ENCODE results near the gene CDC42BPA.

Gene CDC42BPA

DNA sequence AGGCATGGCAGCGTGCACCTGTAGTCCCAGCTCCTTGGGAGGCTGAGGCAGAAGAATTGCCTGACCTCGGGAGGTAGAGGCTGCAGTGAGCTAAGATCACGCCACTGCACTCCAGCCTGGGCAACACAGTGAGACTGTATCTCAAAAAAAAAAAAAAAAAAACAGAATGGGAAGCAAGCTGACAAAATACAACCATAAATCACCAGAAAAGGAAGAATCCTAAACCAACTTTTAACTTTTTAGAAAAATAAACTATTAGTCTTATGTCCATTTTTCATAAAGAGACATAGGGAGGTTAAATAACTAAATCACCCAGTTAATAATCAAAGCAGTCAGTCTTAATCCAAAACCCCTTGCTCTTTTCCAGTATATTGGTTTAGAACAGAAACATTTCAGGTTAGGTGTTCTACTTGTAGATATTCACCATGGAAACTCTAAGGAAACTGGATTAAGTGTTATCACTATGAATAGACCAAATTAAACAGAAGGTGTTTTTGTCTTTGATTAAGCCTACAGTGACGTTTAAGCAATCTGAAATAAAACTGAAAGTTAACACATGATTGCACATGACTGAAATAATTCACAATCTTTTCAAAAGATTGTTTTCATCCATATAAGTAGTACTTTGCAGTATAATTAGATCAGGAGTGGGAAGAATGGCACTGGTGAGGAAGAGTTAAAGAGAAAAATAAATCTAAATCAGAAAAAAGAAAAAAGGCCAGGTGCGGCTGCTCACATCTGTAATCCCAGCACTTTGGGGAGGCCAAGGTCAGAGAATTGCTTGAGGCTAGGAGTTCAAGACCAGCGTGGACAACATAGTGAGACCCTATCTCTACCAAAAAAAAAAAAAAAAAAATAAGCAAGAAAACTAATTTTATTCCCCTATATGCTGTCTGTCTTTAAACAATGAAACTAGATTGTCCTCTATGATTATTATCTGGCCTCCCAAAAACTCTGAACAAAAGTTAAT lies 9.6 kb downstream of the CDC42BPA start:
- Histone ChIP-seq H3K9me3 (no peaks in the 10 kb centered on the region), H3K27me3 (ENCODE audit: low read depth) (no peaks in the 10 kb centered on the region), H3K4me3 (no peak overlapping the region), H3K36me3 (replicated peaks) (no peaks in the 10 kb centered on the region), H3K4me1 (peaks cover 25% of the 10 kb centered on the region)
- in situ Hi-C loops (cut with MboI; ENCODE audit: low sequenced_read_pairs): no loop called here
- no peak for DNase-seq (ENCODE audit: low spot score in 2 of 2)

DNA sequence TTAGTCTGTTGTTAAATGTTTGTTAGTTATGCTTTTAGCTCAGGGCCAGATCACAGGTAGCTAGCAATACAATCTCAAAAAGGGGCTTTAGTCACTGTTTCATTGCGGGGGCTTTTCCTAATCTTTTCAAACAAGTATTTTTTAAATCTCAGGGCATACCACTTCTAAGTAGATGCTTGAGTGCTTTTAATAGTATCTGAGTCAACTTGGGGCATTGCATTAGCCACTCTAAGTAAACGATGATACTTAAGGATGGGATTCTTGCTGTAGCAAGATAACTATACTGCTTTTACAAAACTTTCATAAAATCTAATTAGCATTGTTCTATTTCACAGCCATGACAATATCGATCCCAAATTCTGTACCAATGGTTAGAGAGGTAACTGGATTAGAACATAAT lies 11.6 kb downstream of the CDC42BPA start:
- H3K36me3 ChIP-seq (replicated peaks): no peaks in the 10 kb centered on the region
- H3K27me3 ChIP-seq (ENCODE audit: low read depth): no peaks in the 10 kb centered on the region
- no peaks in the 10 kb centered on the region for H3K9me3 ChIP-seq
- H3K4me3 ChIP-seq: no peak overlapping the region
- H3K4me1 ChIP-seq: peaks cover 7% of the 10 kb centered on the region
- in situ Hi-C loops (cut with MboI; ENCODE audit: low sequenced_read_pairs): no loop called here
- no peak for DNase-seq (ENCODE audit: low spot score in 2 of 2)

DNA sequence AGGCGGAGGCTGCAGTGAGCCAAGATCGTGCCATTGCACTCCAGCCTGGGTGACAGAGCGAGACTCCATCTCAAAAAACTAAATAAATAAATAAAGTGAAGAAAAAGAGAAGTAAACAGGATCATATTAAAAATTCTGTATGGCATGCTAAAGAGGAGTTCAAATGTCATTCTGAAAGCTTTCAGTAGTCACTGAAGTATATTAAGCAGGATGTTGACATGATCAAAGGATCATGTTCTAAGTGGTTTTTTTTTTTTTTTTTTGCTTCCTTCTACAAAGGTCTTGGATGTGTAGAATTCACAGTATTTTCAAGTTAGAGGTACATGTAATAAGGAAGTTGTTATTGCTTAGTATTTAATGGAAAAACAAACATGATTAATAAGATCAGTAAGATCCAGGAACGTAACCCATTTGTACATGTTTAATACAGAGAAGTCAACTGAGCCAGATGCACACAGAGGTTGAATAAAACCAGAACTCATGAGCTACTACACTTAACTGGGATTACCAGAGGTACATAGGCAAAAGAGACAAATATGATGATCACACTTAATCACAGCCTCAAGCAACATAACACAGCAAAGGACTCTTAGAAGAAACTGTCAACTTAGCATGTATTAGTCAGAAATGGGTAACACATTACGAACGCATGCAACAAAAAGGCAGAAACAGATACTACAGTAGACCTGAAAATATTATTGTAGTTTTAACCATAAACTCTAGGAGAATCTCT lies 12.2 kb downstream of the CDC42BPA start:
- in situ Hi-C loops (cut with MboI; ENCODE audit: low sequenced_read_pairs): no loop called here
- Histone ChIP-seq H3K4me1 (peaks cover 7% of the 10 kb centered on the region; the same call in 1 of the 2 replicates), H3K36me3 (replicated peaks) (no peaks in the 10 kb centered on the region)

DNA sequence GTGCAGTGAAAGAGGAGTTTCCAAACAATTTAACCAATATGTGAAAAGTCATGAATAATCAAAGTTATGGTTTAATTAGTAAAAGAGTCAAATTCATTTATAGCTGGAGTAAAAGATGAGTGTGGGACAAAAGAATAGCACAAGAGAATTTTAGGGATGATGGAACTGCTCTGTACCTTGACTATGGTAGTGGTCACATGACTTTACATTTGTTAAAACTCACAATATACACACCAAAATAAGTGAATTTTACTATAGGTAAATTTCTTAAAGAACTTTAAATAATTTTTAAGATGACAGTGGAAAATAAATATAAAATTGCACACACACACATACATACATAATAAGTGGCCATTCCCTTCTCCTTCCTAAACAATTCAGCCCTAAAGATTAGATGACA lies 13.6 kb downstream of the CDC42BPA start:
- H3K27me3 ChIP-seq (ENCODE audit: low read depth): no peaks in the 10 kb centered on the region
- in situ Hi-C loops (cut with MboI; ENCODE audit: low sequenced_read_pairs): no loop called here

More for the DNA sequence above, 12.2 kb downstream of the CDC42BPA start:
- DNase-seq (ENCODE audit: low spot score in 2 of 2): no peak
- H3K4me3 ChIP-seq: no peak overlapping the region
- H3K27me3 ChIP-seq (ENCODE audit: low read depth): no peaks in the 10 kb centered on the region
- no peaks in the 10 kb centered on the region for H3K9me3 ChIP-seq

DNA sequence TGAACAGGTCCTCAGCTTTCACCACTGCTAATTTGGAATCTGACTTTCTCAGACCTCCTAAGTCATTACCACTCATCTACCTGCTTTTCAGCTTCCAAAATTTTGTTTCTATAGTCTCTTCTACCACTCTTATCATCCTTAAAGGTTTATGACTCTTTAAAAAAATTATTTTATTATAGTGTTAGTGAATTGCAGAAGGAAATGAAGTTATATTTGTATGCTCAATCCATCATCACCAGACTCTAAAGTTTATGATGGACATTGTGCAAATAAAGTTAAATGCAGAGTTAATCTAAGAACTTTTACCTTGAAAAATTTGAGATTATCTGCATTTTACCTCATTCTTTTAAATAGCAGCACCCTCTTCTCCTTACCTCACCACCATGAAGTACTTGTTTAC lies 14.6 kb downstream of the CDC42BPA start:
- in situ Hi-C loops (cut with MboI; ENCODE audit: low sequenced_read_pairs): no loop called here
- no peak overlapping the region for H3K4me3 ChIP-seq
- DNase-seq (ENCODE audit: low spot score in 2 of 2): no peak
- no peaks in the 10 kb centered on the region for H3K27me3 ChIP-seq (ENCODE audit: low read depth)
- H3K9me3 ChIP-seq: no peaks in the 10 kb centered on the region
- no peaks in the 10 kb centered on the region for H3K36me3 ChIP-seq (replicated peaks)
- H3K4me1 ChIP-seq: peaks cover 15% of the 10 kb centered on the region

More for the DNA sequence above, 13.6 kb downstream of the CDC42BPA start:
- Histone ChIP-seq H3K4me3 (no peak overlapping the region), H3K9me3 (no peaks in the 10 kb centered on the region), H3K36me3 (replicated peaks) (no peaks in the 10 kb centered on the region), H3K4me1 (peaks cover 11% of the 10 kb centered on the region)
- DNase-seq (ENCODE audit: low spot score in 2 of 2): no peak

DNA sequence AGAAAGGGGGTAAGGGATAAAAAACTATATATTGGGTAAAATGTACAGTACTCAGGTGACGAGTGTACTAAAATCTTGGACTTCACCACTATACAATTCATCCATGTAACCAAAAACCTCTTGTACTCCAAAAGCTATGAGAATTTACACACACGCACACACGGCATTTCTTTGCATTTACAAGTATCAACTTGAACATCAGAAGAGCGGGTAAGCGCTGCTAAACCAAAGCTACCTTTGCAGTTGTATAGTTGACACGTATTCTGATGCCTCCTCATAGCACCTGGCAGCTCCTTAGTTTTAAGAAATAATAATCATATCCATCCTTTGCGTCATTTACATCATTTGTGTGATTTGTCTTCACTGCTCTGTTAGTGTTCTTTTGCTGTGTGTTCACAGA lies 17.6 kb downstream of the CDC42BPA start:
- in situ Hi-C loops (cut with MboI; ENCODE audit: low sequenced_read_pairs): no loop called here
- peaks cover 18% of the 10 kb centered on the region for H3K4me1 ChIP-seq
- no peak for DNase-seq (ENCODE audit: low spot score in 2 of 2)

DNA sequence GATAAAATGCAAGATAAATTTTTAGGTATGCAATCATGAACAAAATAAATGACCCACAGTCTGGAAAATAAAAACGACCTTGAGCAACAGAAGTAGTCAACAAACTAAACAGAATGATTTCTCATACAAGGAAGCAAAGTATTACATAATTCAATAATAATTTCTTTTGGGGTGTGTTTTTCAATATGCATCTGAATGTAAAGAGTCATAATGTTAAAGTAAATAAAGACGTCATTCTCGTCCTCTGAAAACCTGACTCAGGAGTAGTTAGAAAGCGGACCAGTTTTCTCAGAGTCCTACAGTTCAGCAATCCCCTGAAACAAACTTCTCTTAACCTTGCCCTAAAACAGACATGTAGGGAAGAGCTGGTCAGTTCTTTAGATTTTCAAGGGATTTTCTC lies 18.6 kb downstream of the CDC42BPA start:
- H3K36me3 ChIP-seq (replicated peaks): no peaks in the 10 kb centered on the region
- H3K27me3 ChIP-seq (ENCODE audit: low read depth): no peaks in the 10 kb centered on the region
- no peak overlapping the region for H3K4me3 ChIP-seq
- DNase-seq (ENCODE audit: low spot score in 2 of 2): no peak
- H3K9me3 ChIP-seq: 0 out of 2 replicates have a peak, but pooled peaks cover 4% of the 10 kb centered on the region
- peaks cover 18% of the 10 kb centered on the region for H3K4me1 ChIP-seq
- in situ Hi-C loops (cut with MboI; ENCODE audit: low sequenced_read_pairs): no loop called here

More for the DNA sequence above, 17.6 kb downstream of the CDC42BPA start:
- Histone ChIP-seq H3K4me3 (no peak overlapping the region), H3K27me3 (ENCODE audit: low read depth) (no peaks in the 10 kb centered on the region), H3K9me3 (0 out of 2 replicates have a peak, but pooled peaks cover 4% of the 10 kb centered on the region), H3K36me3 (replicated peaks) (no peaks in the 10 kb centered on the region)

DNA sequence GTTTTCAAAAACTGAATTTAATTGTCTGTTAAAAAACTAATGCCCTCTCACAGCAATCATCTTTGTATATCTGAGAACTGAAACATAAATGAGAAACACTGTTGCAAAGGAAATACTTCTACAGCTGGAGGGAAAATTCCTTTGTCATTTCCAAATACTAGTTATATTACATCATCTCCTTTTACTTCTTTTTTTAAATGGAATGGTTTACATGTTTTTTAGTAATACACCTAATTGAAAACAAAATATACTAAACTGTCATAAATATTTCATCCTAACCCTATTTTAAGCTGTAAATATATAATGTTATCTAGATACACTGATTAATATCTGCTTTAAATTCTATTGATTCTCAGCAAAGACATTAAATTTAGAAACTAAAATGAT lies 19.1 kb downstream of the CDC42BPA start:
- in situ Hi-C loops (cut with MboI; ENCODE audit: low sequenced_read_pairs): no loop called here

DNA sequence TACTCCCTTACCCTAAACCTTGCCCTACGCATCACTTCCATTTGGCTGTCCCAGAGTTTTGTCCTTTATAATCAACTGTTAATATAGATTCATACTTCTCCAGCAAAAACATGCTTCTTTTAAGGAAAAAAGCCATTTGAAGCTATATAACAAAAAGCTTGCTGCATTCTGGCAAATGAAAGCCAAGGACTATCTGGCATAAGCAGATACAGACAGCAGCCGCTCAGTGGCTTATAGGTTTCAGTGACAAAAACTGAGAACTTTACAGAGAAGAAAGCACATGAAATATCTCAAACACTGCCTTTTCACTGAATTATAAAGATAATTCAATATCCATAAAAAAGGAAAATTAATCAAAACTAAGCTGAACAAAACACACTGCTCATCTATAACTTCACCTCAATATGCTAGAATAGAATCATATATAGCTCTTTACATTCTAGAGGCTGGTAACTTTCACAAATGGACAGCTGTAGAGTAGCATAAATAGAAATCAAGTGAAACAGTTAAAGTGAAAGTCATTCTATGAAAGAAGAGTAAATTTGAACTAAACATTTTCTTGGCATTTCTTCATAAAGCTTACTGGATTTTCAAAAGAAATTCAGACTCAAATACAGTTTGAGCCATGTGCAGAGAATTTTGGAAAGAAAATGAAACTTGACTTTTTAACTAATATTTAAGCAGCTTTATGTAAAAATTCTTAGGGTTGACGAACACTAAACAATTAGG lies 19.6 kb downstream of the CDC42BPA start:
- H3K4me1 ChIP-seq: peaks cover 18% of the 10 kb centered on the region
- DNase-seq (ENCODE audit: low spot score in 2 of 2): no peak
- no peaks in the 10 kb centered on the region for H3K27me3 ChIP-seq (ENCODE audit: low read depth)
- H3K4me3 ChIP-seq: no peak overlapping the region
- no peaks in the 10 kb centered on the region for H3K36me3 ChIP-seq (replicated peaks)
- 0 out of 2 replicates have a peak, but pooled peaks cover 4% of the 10 kb centered on the region for H3K9me3 ChIP-seq
- in situ Hi-C loops (cut with MboI; ENCODE audit: low sequenced_read_pairs): no loop called here

More for the DNA sequence above, 19.1 kb downstream of the CDC42BPA start:
- no peaks in the 10 kb centered on the region for H3K36me3 ChIP-seq (replicated peaks)
- no peak for DNase-seq (ENCODE audit: low spot score in 2 of 2)
- H3K9me3 ChIP-seq: 0 out of 2 replicates have a peak, but pooled peaks cover 4% of the 10 kb centered on the region
- H3K4me3 ChIP-seq: no peak overlapping the region
- no peaks in the 10 kb centered on the region for H3K27me3 ChIP-seq (ENCODE audit: low read depth)
- H3K4me1 ChIP-seq: peaks cover 18% of the 10 kb centered on the region

DNA sequence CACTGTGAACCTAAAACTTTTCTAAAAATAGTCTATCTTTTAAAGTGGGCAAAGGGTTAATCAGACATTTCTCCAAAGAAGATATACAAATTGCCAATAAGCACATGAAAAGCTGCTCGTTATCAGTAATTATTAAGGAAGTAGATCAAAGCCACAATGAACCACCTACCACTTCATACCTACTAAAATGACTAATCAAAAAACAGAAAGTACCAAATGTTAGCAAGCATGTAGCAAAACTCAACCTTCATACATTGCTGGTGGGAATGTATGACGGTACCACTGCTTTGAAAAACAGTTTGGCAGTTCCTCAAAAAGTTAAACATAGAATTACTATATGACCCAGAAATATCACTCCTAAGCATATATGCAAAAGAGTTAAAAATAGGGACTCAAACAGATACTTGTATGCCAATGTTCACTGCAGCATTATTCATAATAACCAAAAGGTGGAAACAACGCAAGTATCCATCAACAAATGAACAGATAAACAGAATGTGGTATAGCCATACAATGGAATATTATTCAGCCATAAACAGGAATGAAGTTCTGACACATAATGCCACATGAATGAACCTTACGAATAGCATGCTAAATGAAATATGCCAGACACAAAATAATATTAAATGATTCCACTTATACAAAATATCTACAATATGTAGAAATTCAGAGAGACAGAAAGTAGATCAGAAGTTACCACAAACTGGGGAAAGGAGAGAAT lies 21.1 kb downstream of the CDC42BPA start:
- no peak for DNase-seq (ENCODE audit: low spot score in 2 of 2)
- H3K27me3 ChIP-seq (ENCODE audit: low read depth): no peaks in the 10 kb centered on the region
- H3K4me3 ChIP-seq: no peak overlapping the region
- no peaks in the 10 kb centered on the region for H3K36me3 ChIP-seq (replicated peaks)
- H3K4me1 ChIP-seq: peaks cover 22% of the 10 kb centered on the region
- H3K9me3 ChIP-seq: 0 out of 2 replicates have a peak, but pooled peaks cover 4% of the 10 kb centered on the region
- in situ Hi-C loops (cut with MboI; ENCODE audit: low sequenced_read_pairs): no loop called here

DNA sequence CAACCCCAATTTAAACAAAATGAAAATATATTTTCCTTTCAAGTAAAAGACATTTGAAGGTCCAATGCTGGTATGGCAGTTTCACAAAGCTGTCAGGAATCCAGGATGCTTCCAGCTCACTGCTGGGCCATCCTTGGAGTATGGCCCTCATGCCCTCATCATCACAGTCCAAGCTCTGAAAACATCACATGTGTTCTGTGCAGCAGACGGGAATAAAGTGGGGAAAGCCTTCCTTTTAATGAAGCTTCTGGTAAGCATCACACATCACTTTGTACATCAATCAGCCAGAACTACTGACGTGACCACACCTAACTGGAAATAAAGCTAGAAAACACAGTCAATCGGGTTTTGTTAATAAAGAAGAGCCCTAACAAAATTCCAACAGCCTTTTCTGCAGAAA lies 22.7 kb downstream of the CDC42BPA start:
- H3K27me3 ChIP-seq (ENCODE audit: low read depth): no peaks in the 10 kb centered on the region
- in situ Hi-C loops (cut with MboI; ENCODE audit: low sequenced_read_pairs): no loop called here
- H3K4me1 ChIP-seq: peaks cover 22% of the 10 kb centered on the region
- H3K9me3 ChIP-seq: 0 out of 2 replicates have a peak, but pooled peaks cover 4% of the 10 kb centered on the region
- no peaks in the 10 kb centered on the region for H3K36me3 ChIP-seq (replicated peaks)
- no peak overlapping the region for H3K4me3 ChIP-seq
- DNase-seq (ENCODE audit: low spot score in 2 of 2): no peak

DNA sequence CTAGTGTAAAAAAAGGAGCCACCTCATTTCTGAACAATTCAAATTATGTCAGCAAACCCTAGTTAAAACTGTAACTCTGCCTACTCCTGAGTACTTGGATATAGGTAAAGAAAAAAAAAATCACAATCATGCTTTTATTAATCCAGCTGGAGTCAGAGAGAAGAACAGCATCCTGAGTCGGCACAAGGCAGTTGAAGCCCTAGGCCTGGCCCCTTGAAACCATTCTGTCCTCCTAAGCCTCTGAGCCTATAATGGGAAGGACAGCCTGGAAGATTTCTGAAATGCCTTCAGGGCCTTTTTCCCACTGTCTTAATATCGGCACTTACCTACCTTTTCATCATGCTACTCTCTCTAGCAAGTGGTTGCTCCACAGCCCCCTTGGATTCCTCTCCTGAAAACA lies 32.5 kb downstream of the CDC42BPA start:
- peaks cover 8% of the 10 kb centered on the region for H3K9me3 ChIP-seq
- 0 out of 2 replicates have a peak, but pooled peaks cover 3% of the 10 kb centered on the region for H3K36me3 ChIP-seq (replicated peaks)
- no peak for DNase-seq (ENCODE audit: low spot score in 2 of 2)
- H3K4me3 ChIP-seq: no peak overlapping the region
- H3K27me3 ChIP-seq (ENCODE audit: low read depth): no peaks in the 10 kb centered on the region
- H3K4me1 ChIP-seq: no peaks in the 10 kb centered on the region
- in situ Hi-C loops (cut with MboI; ENCODE audit: low sequenced_read_pairs): no loop called here

DNA sequence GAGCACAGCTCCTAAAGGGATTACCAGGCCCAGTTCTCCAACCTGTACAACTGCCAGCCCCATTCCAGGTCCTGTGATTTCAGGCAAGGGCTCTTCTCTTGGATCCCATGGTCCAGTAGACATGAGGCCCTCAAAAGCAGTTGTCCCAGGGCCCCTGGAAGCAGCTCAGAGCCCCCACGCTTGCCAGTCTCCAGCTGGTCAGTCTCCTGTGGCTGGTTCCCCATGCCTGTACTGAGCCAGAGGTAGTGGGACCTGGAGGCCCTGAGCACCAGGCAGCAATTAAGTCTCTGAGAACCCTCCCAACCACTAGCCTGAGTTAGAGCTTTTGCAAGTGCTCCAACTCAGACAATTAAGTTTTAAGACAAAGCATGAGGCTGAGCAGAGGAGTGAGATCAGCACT lies 36.9 kb downstream of the CDC42BPA start:
- no peaks in the 10 kb centered on the region for H3K27me3 ChIP-seq (ENCODE audit: low read depth)
- no peaks in the 10 kb centered on the region for H3K36me3 ChIP-seq (replicated peaks)
- H3K9me3 ChIP-seq: peaks cover 7% of the 10 kb centered on the region
- in situ Hi-C loops (cut with MboI; ENCODE audit: low sequenced_read_pairs): no loop called here
- DNase-seq (ENCODE audit: low spot score in 2 of 2): no peak
- peaks cover 4% of the 10 kb centered on the region; the same call in 1 of the 2 replicates for H3K4me1 ChIP-seq
- no peak overlapping the region for H3K4me3 ChIP-seq

Measured in HAP-1 (cell line).